MM.1S (cell line): Measurements from ENCODE around the gene EFCAB3.

ENCODE experiments used
- EZH2 ChIP-seq: fragments of 300-600 bp; sonication (generic); optimal IDR thresholded peaks from 2 replicates; pipeline ENCODE3; 2017; ENCODE audit warnings: low read depth, mild to moderate bottlenecking, antibody characterized with exemption, low read length, mixed read lengths
- TF ChIP-seq, protein P1 (sequence below): fragments of 300-600 bp; sonication (generic); IDR thresholded peaks from 2 replicates; pipeline ENCODE4 v1.5.1; 2016; ENCODE audit warnings: antibody characterized with exemption, low read length, mixed read lengths

GRCh38 chr17:62444063-62444462 lies 63.7 kb downstream of the EFCAB3 start:
- TF ChIP-seq, protein P1, sequence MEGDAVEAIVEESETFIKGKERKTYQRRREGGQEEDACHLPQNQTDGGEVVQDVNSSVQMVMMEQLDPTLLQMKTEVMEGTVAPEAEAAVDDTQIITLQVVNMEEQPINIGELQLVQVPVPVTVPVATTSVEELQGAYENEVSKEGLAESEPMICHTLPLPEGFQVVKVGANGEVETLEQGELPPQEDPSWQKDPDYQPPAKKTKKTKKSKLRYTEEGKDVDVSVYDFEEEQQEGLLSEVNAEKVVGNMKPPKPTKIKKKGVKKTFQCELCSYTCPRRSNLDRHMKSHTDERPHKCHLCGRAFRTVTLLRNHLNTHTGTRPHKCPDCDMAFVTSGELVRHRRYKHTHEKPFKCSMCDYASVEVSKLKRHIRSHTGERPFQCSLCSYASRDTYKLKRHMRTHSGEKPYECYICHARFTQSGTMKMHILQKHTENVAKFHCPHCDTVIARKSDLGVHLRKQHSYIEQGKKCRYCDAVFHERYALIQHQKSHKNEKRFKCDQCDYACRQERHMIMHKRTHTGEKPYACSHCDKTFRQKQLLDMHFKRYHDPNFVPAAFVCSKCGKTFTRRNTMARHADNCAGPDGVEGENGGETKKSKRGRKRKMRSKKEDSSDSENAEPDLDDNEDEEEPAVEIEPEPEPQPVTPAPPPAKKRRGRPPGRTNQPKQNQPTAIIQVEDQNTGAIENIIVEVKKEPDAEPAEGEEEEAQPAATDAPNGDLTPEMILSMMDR, result no peak
- no peak for TF ChIP-seq EZH2
